NT2/D1 (cell line): ENCODE results near the gene C9orf153.

Experiments
- SUZ12 ChIP-seq: IDR thresholded peaks from 2 replicates; pipeline ENCODE4 v1.6.1; 2011; ENCODE audit not compliant: insufficient read length, insufficient read depth; ENCODE audit errors: extremely low read depth
- YY1 ChIP-seq: IDR thresholded peaks from 2 replicates; pipeline ENCODE4 v1.6.1; 2011; ENCODE audit not compliant: insufficient read length, insufficient read depth

DNA sequence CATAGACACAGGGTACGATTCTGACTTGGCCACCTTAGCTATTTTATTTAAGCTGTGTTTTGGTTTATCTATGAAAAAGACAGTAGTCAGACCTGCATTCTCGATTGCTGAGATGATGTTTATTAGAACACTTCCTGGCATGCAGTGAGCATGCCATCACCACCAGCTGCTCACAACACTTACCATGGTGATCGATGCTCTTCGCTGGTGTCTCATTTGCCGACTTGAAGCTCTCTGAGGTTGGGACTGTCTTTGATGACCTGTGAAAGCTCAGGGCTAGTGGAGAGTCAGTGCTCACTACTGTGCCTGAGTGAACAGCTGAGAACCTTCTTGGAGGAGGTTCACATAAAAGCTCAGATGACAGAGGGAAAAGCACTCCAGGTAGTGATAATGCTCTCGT, 4.4 kb upstream of the C9orf153 start:
- TF ChIP-seq YY1 (no peak), SUZ12 (no peak)
